Stimulated activated naive CD8-positive, alpha-beta T cell treated with anti-CD3 and anti-CD28 coated beads, Interleukin-15, amount 100 ng/mL, for 72 hours (primary cell): Measurements from ENCODE around the gene DEAF1.

Source experiments
- ATAC-seq: fragments of 150-1000 bp; cut with Tn5 transposase; 2 replicates; pipeline ENCODE4 v1.10.0; 2021; ENCODE audit warnings: mild to moderate bottlenecking, moderate library complexity
- DNase-seq, 2 donors: peaks; one replicate each; pipeline ENCODE4 v3.0.0; 2021 to 2022
- H3K27ac Mint-ChIP-seq, 2 donors: one replicate each; pipeline ENCODE4 v1.8.0; 2022; ENCODE audit warnings: mild to moderate bottlenecking in 2 of 2, mixed read lengths in 2 of 2, moderate library complexity in 2 of 2
- H3K27me3 Mint-ChIP-seq: one replicate; pipeline ENCODE4 v1.8.0; 2022; ENCODE audit warnings: mixed read lengths
- H3K4me1 Mint-ChIP-seq: one replicate; pipeline ENCODE4 v1.8.0; 2022; ENCODE audit warnings: mild to moderate bottlenecking, mixed read lengths
- H3K4me3 Mint-ChIP-seq, 2 donors: one replicate each; pipeline ENCODE4 v1.8.0; 2022; ENCODE audit warnings: mild to moderate bottlenecking in 2 of 2, mixed read lengths in 2 of 2, moderate library complexity in 1 of 2
- H3K9me3 Mint-ChIP-seq, 2 donors: one replicate each; pipeline ENCODE4 v1.8.0; 2022; ENCODE audit warnings: mixed read lengths in 2 of 2

The DEAF1 gene

DNA sequence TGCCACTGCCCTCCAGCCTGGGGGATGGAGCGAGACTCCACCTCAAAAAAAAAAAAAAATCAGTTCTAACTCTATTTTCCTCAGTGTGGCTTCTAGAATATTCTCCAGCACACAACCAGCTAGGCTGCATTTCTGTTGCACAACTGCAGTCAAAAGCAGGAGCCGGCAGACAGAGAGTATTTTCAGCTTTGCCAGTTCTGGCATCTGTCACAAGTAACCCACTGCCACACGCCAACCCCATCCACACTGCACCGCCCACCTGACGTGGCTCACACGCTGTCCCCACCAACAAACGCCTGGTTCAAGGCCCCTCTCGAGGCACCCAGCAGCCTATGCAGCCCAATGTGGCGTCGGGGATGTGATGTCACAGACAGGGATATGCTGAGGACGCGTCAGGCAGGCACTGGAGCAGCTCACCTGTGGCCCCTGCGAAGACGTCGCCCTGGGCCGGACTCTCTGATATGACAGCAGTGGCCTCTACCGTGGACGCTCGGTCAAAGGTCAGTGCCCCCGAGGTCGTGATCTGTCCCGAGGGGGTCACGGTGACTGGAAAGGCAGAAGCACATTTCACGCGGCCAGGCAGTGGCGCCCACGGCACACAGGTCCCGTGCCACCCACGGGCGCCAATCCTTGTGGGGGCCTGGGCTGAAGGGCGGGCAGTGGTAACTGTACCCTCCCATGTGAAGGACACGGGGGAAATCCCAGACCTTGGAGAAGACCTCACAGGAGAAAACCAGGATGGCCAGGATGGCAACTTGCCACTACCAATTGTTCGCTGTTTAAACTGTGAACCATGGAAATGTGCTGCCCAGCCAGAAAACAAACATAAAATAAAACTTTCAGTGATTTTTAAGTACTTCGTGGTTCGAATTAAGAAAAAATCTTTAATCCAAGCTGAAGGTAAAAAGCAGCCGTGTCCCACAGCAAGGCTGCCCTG, 15.5 kb downstream of the DEAF1 start:
- H3K4me3 Mint-ChIP-seq: no peak overlapping the region
- no peak overlapping the region for H3K27ac Mint-ChIP-seq
- H3K9me3 Mint-ChIP-seq: no peaks in the 10 kb centered on the region
- no peak for ATAC-seq
- DNase-seq: no peak
- no peaks in the 10 kb centered on the region for H3K27me3 Mint-ChIP-seq
- peaks cover 23% of the 10 kb centered on the region for H3K4me1 Mint-ChIP-seq

GRCh38 chr11:678297-678696, 16.7 kb downstream of the DEAF1 start:
- ATAC-seq: no peak
- Mint-ChIP-seq H3K27ac (no peak overlapping the region), H3K4me1 (peaks cover 23% of the 10 kb centered on the region), H3K4me3 (no peak overlapping the region), H3K27me3 (no peaks in the 10 kb centered on the region), H3K9me3 (no peaks in the 10 kb centered on the region)
- DNase-seq: no peak

GRCh38 chr11:674406-674805, 20.6 kb downstream of the DEAF1 start:
- no peaks in the 10 kb centered on the region for H3K27me3 Mint-ChIP-seq
- H3K4me1 Mint-ChIP-seq: no peaks in the 10 kb centered on the region
- no peak for DNase-seq
- no peaks in the 10 kb centered on the region for H3K9me3 Mint-ChIP-seq
- peak overlapping the region in 1 of 2 donors; percentile 86 for H3K27ac Mint-ChIP-seq
- ATAC-seq: no peak
- H3K4me3 Mint-ChIP-seq: no peak overlapping the region

- Mint-ChIP-seq H3K4me3 (no peak overlapping the region), H3K9me3 (no peaks in the 10 kb centered on the region), H3K4me1 (no peaks in the 10 kb centered on the region), H3K27ac (peak overlapping the region in 1 of 2 donors; percentile 92), H3K27me3 (no peaks in the 10 kb centered on the region)
- DNase-seq (no peak), ATAC-seq (no peak)
Observed at GRCh38 chr11:673866-674265, 21.2 kb downstream of the DEAF1 start.

GRCh38 chr11:665704-666281, 29.2 kb downstream of the DEAF1 start:
- Mint-ChIP-seq H3K4me1 (peaks cover 7% of the 10 kb centered on the region), H3K9me3 (no peaks in the 10 kb centered on the region), H3K4me3 (no peak overlapping the region), H3K27ac (peak overlapping the region in 1 of 2 donors; percentile 27), H3K27me3 (no peaks in the 10 kb centered on the region)
- ATAC-seq: no peak
- no peak for DNase-seq

GRCh38 chr11:665062-665703, 29.8 kb downstream of the DEAF1 start:
- no peaks in the 10 kb centered on the region for H3K9me3 Mint-ChIP-seq
- ATAC-seq: no peak
- no peak for DNase-seq
- peaks cover 7% of the 10 kb centered on the region for H3K4me1 Mint-ChIP-seq
- H3K4me3 Mint-ChIP-seq: no peak overlapping the region
- H3K27me3 Mint-ChIP-seq: no peaks in the 10 kb centered on the region
- H3K27ac Mint-ChIP-seq: peak overlapping the region in 1 of 2 donors; percentile 67

- peaks cover 7% of the 10 kb centered on the region for H3K4me1 Mint-ChIP-seq
- DNase-seq (peak in 1 of 2 donors; percentile 41), ATAC-seq (peak; percentile 79)
- no peaks in the 10 kb centered on the region for H3K9me3 Mint-ChIP-seq
- H3K27me3 Mint-ChIP-seq: no peaks in the 10 kb centered on the region
- no peak overlapping the region for H3K4me3 Mint-ChIP-seq
- no peak overlapping the region for H3K27ac Mint-ChIP-seq
Observed at GRCh38 chr11:662689-663274, 32.2 kb downstream of the DEAF1 start.

DNA sequence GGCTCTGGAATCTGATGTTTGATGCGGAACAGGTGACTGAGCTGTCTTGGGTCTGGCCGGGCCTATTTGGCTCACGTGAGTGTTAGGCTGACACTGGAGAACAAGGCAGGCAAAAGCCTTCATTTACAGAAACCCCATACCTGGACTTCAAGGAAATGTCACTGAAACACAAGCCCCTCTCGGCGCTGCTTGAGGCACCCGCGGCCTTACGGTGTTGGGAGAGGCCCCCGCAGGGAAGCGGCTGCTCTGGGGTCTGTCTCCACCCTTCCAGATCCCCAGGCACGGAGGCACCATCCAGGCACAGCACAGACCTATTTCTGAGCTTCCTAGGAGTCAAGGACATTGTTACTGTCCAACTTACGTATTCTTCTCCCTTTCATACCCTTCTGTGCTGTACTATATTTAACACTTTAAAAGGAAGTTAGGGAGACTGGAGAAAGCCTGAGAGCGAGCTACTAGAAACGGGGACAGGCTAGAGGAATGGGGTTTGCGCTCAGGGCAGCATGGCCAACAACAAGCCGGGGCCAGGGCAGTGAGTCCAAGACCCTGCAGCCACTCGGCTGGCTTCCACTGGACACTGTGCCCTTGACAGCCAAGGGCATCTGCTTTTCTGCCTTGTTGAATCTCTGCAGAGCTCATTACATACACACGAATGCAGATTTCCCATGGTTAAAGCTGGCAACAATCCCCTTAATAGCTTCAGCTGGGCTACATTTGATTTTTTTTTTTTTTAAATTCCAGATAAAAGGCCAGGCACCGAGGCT, 34.2 kb downstream of the DEAF1 start:
- no peak for DNase-seq
- Mint-ChIP-seq H3K4me1 (peaks cover 7% of the 10 kb centered on the region), H3K27ac (no peak overlapping the region), H3K27me3 (no peaks in the 10 kb centered on the region), H3K4me3 (no peak overlapping the region), H3K9me3 (no peaks in the 10 kb centered on the region)
- ATAC-seq: no peak

DNA sequence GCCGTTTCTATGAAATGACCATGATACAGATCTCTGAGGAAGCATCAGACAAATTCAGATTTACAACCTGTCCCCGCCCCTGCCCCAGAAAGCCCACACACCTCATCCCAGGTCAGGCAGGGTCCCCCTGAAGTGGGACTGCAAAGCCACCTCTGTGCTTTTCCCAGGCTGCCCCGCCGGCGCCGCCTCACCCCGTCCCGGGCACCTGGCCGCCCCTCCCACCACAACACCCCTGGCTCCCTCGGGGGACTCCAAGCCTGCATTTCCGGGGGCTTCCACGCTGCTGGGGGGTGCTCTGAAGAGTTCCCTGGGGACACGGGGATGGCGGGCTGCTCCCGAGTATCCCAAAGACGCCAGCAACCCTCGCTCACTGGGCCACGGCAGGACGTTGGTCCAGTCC, 34.7 kb downstream of the DEAF1 start:
- H3K4me1 Mint-ChIP-seq: peaks cover 7% of the 10 kb centered on the region
- H3K27ac Mint-ChIP-seq: no peak overlapping the region
- ATAC-seq (no peak), DNase-seq (no peak)
- no peak overlapping the region for H3K4me3 Mint-ChIP-seq
- H3K9me3 Mint-ChIP-seq: no peaks in the 10 kb centered on the region
- H3K27me3 Mint-ChIP-seq: no peaks in the 10 kb centered on the region

DNA sequence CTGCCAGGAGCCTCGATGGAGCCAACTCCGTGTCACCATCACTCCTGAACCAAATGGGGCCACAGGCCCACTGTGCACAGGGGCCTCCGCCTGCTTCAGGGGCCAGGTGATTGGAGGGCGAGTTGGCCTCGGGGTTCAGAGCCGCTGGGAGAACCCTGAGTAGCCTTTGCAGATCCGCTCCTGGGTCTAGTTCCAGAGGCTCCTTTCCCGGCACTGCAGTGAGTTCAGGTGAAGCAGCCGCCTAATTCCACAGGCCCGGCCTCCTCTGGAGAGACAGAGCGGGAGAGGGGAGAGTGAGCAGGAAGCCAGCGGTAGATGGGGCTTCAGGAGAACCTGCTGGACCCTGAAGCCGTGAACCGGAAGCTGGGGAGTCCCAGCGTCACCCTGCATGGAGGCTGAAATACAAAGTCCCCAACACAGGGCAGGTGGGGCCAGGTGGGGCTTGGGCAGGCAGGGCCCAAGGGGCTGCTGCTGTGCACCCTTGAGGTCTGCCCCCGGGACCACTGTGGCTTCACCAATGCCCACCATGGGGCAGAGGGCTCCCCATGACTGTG, 35.4 kb downstream of the DEAF1 start:
- Mint-ChIP-seq H3K27ac (no peak overlapping the region), H3K9me3 (no peaks in the 10 kb centered on the region), H3K27me3 (no peaks in the 10 kb centered on the region), H3K4me1 (peaks cover 7% of the 10 kb centered on the region), H3K4me3 (no peak overlapping the region)
- DNase-seq: no peak
- no peak for ATAC-seq

DNA sequence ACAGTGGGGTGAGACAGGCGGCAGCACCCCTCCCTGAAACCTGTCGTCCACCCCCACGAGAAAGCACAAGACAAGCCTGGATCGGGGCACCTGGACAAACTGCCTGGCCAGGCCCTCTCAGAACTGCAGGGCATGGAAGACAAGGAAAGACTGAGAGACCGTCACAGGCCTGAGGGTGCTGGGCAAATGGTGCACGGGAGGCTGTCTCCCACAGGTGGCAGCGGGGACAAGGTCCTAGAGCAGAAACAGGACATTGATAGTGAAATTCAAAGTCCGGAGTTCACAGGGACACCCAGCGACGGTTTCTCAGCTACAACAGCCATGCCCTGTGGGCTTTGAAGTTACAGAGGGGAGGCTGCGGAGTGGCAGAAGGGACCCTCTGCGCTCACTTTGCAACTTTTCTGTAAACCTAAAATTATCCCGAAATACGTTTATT, 37.3 kb downstream of the DEAF1 start:
- H3K27me3 Mint-ChIP-seq: no peaks in the 10 kb centered on the region
- ATAC-seq: no peak
- H3K9me3 Mint-ChIP-seq: no peaks in the 10 kb centered on the region
- no peak for DNase-seq
- peak overlapping the region in 1 of 2 donors; percentile 87 for H3K27ac Mint-ChIP-seq
- no peak overlapping the region for H3K4me3 Mint-ChIP-seq
- H3K4me1 Mint-ChIP-seq: peaks cover 4% of the 10 kb centered on the region

DNA sequence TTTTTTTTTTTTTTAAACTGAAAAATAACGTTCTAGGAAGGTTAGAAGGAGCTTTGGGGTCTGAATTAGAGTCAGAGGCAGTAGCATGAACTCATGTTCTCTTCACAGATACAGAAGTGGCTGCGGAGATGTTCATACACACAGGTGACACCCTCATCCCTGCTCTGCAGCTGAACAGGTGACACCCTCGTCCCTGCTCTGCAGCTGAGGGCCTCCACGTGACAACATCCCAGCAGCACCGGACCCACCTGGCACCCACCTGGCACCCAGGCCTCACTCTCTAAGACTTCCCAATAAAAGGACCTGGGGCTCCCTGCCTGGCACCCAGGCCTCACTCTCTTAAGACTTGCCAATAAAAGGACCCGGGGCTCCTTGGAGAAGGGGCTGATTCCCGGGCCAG, 38.2 kb downstream of the DEAF1 start:
- Mint-ChIP-seq H3K4me1 (no peaks in the 10 kb centered on the region), H3K4me3 (no peak overlapping the region), H3K27ac (no peak overlapping the region), H3K27me3 (no peaks in the 10 kb centered on the region), H3K9me3 (no peaks in the 10 kb centered on the region)
- DNase-seq: no peak
- ATAC-seq: no peak

DNA sequence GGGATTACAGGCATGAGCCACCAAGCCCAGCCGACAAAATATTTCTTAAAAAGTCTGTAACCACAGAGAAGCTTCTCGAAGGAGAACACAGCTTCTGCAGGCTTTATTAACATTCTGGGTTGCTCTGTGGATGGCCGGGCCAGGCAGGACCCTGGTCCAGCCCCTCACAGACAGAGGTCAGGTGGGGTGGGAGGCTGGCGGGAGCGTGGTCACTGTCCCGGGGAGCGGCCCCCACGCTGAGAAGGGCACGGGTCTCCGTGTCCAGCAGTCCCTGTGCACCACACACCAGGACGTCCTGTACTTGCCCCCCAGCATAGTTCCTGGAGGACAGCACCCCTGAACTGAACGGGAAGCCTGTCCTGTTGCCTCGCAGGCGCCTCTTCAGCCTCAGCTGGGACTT, 38.6 kb downstream of the DEAF1 start:
- no peak overlapping the region for H3K4me3 Mint-ChIP-seq

DNA sequence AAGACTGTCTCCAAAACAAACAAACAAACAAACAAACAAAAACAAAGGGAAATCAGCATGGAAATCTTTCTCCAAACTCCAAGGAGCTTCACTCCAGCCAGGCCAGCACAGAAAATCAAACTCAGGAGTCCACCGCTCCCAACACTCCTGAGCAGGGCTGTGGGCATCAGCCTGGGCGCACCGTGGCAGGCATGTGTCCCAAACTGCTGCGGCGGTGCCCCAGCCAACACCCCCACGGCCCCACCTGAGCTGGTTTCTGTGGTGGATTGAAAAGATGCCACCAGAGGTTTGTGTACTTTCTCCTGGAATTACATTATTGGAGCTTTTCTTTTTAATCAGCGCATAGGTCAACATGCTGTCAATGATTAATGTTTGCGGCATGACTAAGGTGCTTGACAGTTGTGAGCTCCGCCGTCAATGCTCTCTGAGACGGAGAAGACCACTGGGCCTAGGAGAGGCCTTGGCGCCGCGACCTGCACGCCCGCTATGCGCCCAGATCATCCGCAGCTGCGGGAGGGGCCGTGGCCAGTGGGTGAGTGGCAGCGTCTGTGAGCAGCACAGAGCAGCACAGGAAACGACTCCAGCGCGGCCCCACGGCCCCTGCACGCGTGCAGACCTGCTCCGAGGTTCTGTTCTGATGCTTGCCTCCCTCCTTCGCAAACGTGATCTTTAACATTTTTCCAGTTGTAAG, 39.8 kb downstream of the DEAF1 start:
- DNase-seq: no peak
- Mint-ChIP-seq H3K4me3 (no peak overlapping the region), H3K4me1 (no peaks in the 10 kb centered on the region), H3K27me3 (no peaks in the 10 kb centered on the region), H3K9me3 (no peaks in the 10 kb centered on the region), H3K27ac (no peak overlapping the region)
- no peak for ATAC-seq

More for the DNA sequence above, 38.6 kb downstream of the DEAF1 start:
- ATAC-seq (no peak), DNase-seq (no peak)
- H3K27me3 Mint-ChIP-seq: no peaks in the 10 kb centered on the region
- H3K9me3 Mint-ChIP-seq: no peaks in the 10 kb centered on the region
- H3K27ac Mint-ChIP-seq: no peak overlapping the region
- H3K4me1 Mint-ChIP-seq: no peaks in the 10 kb centered on the region
